HepG2 (cell line): ENCODE results near the gene PXDC1. TPM values are rescaled to one million over a fixed set of nuclear protein-coding genes. Genes with fewer than 3 reads are reported as not detected.
A peak's percentile ranks its signal among the peaks of the same experiment; 100 is the strongest.

Source experiments
- AGO2 ChIP-seq: fragments of 200-400 bp; formaldehyde crosslinking; optimal IDR thresholded peaks from 2 replicates; pipeline ENCODE3; 2017; ENCODE audit warnings: mild to moderate bottlenecking, low read depth, low read length, moderate library complexity
- CEBPG ChIP-seq: IDR thresholded peaks from 2 replicates; pipeline ENCODE4 v1.6.1; 2016
- EZH2 ChIP-seq: conservative IDR thresholded peaks from 2 replicates; pipeline ENCODE4 v1.6.1; 2012; ENCODE audit warnings: mild to moderate bottlenecking, low read depth, low read length, moderate library complexity
- KMT2A ChIP-seq: sonication (generic); formaldehyde crosslinking; IDR thresholded peaks from 2 replicates; pipeline ENCODE4 v1.4.0; 2020; ENCODE audit warnings: missing genetic modification reagents
- MTF2 ChIP-seq: sonication (generic); formaldehyde crosslinking; IDR thresholded peaks from 2 replicates; pipeline ENCODE4 v1.5.0; 2020; ENCODE audit warnings: missing genetic modification reagents, borderline replicate concordance
- SMYD3 ChIP-seq: sonication (generic); formaldehyde crosslinking; IDR thresholded peaks from 2 replicates; pipeline ENCODE4 v1.8.1; 2023; ENCODE audit warnings: mild to moderate bottlenecking, missing genetic modification reagents
- ZBTB8A ChIP-seq: sonication (generic); formaldehyde crosslinking; IDR thresholded peaks from 2 replicates; pipeline ENCODE4 v1.4.0; 2020; ENCODE audit warnings: mild to moderate bottlenecking, low read depth, missing genetic modification reagents, borderline replicate concordance
- ZFP36L2 ChIP-seq: sonication (generic); formaldehyde crosslinking; IDR thresholded peaks from 2 replicates; pipeline ENCODE4 v1.4.0; 2020; ENCODE audit warnings: missing genetic modification reagents
- ZNF232 ChIP-seq: sonication (generic); formaldehyde crosslinking; IDR thresholded peaks from 2 replicates; pipeline ENCODE4 v1.4.0; 2020; ENCODE audit warnings: missing genetic modification reagents, borderline replicate concordance
- ZNF589 ChIP-seq: sonication (generic); formaldehyde crosslinking; conservative IDR thresholded peaks from 2 replicates; pipeline ENCODE4 v1.8.0; 2022; ENCODE audit warnings: mild to moderate bottlenecking, moderate library complexity, missing genetic modification reagents
- ZNF737 ChIP-seq: sonication (generic); formaldehyde crosslinking; IDR thresholded peaks from 2 replicates; pipeline ENCODE4 v1.5.0; 2020; ENCODE audit warnings: missing genetic modification reagents, mild to moderate bottlenecking, borderline replicate concordance
- polyA plus RNA-seq, 8 experiments: library from polyadenylated mRNA; depleted of rRNA in 3 of 8; stranded (reverse) in 7 of 8; unstranded in 1 of 8; fragments of >200 nt; fragmentation: Illumina TruSeq in 4 of 8; extraction: Trizol in 4 of 8; gene quantifications; 2 replicates each; pipeline versions ENCODE4 v1.2.1 to v1.2.3, GENCODE V29; 2011 to 2016; ENCODE audit warnings: low read depth in 4 of 8, missing spikeins in 1 of 8, mixed read lengths in 1 of 8; ENCODE audit not compliant: insufficient read depth in 1 of 8
- total RNA-seq, 5 experiments: library from RNA; depleted of rRNA; stranded (reverse); fragments of >200 nt; fragmentation: Illumina TruSeq; extraction: Trizol; gene quantifications; 2 replicates each; pipeline ENCODE4 v1.2.3, GENCODE V29; 2016; ENCODE audit warnings: low read depth in 1 of 5
- TF ChIP-seq, protein P1 (sequence below): IDR thresholded peaks from 2 replicates; pipeline ENCODE4 v1.6.1; 2016; ENCODE audit warnings: missing genetic modification reagents, missing compliant biosample characterization
- TF ChIP-seq, protein P2 (sequence below): sonication (generic); formaldehyde crosslinking; IDR thresholded peaks from 2 replicates; pipeline ENCODE4 v1.5.0; 2020; ENCODE audit warnings: mild to moderate bottlenecking, missing genetic modification reagents
- TF ChIP-seq, protein P3 (sequence below): sonication (generic); formaldehyde crosslinking; IDR thresholded peaks from 2 replicates; pipeline ENCODE4 v1.4.0; 2020; ENCODE audit warnings: mild to moderate bottlenecking, missing genetic modification reagents
- TF ChIP-seq, protein P4 (sequence below): sonication (generic); formaldehyde crosslinking; IDR thresholded peaks from 2 replicates; pipeline ENCODE4 v1.4.0; 2020; ENCODE audit warnings: missing genetic modification reagents

The PXDC1 gene
- total and polyA plus RNA-seq, 2 of the 13 experiments (the other 11 are each of a cell fraction or from before 2014, with no cell fraction given) = 32.4 to 34.7 TPM

DNA sequence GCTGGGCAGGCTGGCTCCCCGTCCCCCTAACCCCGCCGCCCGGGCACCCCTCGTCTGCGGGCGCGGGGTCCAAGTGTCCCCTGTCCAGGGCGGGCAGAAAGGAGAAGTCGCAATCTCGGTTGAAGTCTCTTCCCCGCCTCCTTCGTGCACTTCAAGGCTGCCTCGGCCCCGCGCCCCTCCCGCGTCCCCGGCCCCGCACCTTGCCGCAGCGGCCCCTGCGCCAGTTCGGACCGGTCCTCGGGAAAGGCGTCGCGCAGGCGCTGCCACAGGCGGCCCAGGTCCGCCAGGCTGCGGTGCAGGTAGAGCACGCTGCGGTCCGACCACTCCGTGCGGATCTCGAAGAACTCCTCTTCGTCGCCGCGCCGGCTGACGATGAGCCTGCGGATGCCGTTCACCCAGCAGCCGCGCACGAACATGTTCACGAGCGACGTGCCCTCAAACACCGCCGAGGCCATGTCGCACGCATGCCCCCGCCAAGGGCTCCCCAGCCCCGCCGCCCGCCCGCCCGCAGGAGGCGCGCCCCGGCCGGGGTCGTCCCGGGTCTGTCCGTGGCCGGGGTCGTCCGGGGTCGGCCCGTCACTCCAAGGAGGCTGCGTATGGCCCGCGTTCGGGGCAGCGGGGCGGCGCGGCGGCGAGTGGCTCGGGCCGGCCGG lies at the start of gene PXDC1 (continued):
- TF ChIP-seq MTF2 (CRISPR knock-in tag) = no peak
- no peak for TF ChIP-seq ZFP36L2
- TF ChIP-seq AGO2 = peak; percentile 54
- TF ChIP-seq ZNF589 (CRISPR knock-in tag) = peak; percentile 35; the same call in 1 of the 2 replicates
- TF ChIP-seq EZH2 = no peak
- no peak for TF ChIP-seq ZBTB8A
- TF ChIP-seq, protein P1, sequence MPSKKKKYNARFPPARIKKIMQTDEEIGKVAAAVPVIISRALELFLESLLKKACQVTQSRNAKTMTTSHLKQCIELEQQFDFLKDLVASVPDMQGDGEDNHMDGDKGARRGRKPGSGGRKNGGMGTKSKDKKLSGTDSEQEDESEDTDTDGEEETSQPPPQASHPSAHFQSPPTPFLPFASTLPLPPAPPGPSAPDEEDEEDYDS = no peak
- TF ChIP-seq, protein P2, sequence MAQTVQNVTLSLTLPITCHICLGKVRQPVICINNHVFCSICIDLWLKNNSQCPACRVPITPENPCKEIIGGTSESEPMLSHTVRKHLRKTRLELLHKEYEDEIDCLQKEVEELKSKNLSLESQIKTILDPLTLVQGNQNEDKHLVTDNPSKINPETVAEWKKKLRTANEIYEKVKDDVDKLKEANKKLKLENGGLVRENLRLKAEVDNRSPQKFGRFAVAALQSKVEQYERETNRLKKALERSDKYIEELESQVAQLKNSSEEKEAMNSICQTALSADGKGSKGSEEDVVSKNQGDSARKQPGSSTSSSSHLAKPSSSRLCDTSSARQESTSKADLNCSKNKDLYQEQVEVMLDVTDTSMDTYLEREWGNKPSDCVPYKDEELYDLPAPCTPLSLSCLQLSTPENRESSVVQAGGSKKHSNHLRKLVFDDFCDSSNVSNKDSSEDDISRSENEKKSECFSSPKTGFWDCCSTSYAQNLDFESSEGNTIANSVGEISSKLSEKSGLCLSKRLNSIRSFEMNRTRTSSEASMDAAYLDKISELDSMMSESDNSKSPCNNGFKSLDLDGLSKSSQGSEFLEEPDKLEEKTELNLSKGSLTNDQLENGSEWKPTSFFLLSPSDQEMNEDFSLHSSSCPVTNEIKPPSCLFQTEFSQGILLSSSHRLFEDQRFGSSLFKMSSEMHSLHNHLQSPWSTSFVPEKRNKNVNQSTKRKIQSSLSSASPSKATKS (CRISPR knock-in tag) = peak; percentile 55; the same call in 1 of the 2 replicates
- peak; percentile 28; the same call in 1 of the 2 replicates for TF ChIP-seq KMT2A (CRISPR knock-in tag)
- TF ChIP-seq, protein P3, sequence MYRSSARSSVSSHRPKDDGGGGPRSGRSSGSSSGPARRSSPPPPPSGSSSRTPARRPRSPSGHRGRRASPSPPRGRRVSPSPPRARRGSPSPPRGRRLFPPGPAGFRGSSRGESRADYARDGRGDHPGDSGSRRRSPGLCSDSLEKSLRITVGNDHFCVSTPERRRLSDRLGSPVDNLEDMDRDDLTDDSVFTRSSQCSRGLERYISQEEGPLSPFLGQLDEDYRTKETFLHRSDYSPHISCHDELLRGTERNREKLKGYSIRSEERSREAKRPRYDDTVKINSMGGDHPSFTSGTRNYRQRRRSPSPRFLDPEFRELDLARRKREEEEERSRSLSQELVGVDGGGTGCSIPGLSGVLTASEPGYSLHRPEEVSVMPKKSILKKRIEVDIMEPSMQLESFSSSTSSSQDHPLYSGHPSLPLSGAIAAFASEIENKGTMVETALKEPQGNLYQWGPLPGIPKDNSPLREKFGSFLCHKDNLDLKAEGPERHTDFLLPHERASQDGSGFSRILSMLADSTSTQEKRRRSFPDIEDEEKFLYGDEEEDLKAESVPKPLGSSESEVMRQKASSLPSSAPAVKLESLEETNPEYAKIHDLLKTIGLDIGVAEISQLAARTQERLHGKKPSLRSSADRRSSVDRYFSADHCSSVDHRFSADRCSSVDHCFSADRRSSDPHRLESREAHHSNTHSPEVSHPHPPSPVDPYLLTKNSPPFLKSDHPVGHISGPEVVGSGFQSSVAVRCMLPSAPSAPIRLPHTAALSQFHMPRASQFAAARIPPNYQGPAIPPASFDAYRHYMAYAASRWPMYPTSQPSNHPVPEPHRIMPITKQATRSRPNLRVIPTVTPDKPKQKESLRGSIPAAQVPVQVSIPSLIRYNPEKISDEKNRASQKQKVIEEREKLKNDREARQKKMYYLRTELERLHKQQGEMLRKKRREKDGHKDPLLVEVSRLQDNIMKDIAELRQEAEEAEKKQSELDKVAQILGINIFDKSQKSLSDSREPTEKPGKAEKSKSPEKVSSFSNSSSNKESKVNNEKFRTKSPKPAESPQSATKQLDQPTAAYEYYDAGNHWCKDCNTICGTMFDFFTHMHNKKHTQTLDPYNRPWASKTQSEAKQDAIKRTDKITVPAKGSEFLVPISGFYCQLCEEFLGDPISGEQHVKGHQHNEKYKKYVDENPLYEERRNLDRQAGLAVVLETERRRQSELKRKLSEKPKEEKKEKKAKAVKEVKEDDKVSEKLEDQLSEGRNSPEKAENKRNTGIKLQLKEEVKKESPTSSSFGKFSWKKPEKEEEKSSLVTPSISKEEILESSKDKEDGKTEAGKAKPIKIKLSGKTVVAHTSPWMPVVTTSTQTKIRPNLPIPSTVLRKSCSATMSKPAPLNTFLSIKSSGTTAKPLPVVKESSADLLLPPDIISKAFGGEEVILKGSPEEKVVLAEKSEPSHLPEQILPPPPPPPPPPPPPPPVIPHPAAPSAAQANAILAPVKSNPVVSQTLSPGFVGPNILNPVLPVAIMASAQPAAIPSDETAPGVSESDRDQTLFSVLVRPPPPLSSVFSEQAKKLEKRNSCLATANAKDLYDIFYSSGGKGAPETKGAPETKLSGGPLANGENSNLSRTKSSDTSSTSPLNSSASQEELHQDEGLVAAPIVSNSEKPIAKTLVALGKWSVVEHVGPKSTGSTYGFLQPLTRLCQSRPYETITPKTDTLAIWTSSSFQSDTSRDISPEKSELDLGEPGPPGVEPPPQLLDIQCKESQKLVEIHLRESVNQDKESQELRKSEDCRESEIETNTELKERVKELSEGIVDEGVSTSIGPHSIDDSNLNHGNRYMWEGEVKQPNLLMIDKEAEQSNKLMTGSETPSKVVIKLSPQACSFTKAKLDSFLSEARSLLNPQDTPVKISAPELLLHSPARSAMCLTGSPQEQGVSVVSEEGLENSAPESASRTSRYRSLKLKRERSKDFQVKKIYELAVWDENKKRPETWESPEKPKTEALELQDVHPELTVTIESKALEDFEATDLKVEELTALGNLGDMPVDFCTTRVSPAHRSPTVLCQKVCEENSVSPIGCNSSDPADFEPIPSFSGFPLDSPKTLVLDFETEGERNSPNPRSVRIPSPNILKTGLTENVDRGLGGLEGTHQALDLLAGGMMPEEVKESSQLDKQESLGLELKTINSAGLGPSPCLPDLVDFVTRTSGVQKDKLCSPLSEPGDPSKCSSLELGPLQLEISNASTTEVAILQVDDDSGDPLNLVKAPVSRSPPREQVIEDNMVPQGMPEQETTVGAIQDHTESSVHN (CRISPR knock-in tag) = peak; percentile 78; the same call in 1 of the 2 replicates
- TF ChIP-seq ZNF232 = 0 out of 2 replicates have a peak, but pooled peaks have one; percentile 48
- TF ChIP-seq SMYD3 (CRISPR knock-in tag) = no peak
- no peak; the same call in 1 of the 2 replicates for TF ChIP-seq ZNF737 (CRISPR knock-in tag)
- TF ChIP-seq, protein P4, sequence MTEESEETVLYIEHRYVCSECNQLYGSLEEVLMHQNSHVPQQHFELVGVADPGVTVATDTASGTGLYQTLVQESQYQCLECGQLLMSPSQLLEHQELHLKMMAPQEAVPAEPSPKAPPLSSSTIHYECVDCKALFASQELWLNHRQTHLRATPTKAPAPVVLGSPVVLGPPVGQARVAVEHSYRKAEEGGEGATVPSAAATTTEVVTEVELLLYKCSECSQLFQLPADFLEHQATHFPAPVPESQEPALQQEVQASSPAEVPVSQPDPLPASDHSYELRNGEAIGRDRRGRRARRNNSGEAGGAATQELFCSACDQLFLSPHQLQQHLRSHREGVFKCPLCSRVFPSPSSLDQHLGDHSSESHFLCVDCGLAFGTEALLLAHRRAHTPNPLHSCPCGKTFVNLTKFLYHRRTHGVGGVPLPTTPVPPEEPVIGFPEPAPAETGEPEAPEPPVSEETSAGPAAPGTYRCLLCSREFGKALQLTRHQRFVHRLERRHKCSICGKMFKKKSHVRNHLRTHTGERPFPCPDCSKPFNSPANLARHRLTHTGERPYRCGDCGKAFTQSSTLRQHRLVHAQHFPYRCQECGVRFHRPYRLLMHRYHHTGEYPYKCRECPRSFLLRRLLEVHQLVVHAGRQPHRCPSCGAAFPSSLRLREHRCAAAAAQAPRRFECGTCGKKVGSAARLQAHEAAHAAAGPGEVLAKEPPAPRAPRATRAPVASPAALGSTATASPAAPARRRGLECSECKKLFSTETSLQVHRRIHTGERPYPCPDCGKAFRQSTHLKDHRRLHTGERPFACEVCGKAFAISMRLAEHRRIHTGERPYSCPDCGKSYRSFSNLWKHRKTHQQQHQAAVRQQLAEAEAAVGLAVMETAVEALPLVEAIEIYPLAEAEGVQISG = no peak; the same call in 1 of the 2 replicates
- TF ChIP-seq CEBPG (CRISPR knock-in tag) = no peak
